ENCODE measurements around the gene SLC25A39. TPM values are rescaled to one million over a fixed set of nuclear protein-coding genes. Genes with fewer than 3 reads are reported as not detected.
A peak's percentile ranks its signal among the peaks of the same experiment; 100 is the strongest.

The SLC25A39 gene
- total and polyA plus RNA-seq, 11 donors = 37.2 to 96.0 (median 55.2) TPM

DNA sequence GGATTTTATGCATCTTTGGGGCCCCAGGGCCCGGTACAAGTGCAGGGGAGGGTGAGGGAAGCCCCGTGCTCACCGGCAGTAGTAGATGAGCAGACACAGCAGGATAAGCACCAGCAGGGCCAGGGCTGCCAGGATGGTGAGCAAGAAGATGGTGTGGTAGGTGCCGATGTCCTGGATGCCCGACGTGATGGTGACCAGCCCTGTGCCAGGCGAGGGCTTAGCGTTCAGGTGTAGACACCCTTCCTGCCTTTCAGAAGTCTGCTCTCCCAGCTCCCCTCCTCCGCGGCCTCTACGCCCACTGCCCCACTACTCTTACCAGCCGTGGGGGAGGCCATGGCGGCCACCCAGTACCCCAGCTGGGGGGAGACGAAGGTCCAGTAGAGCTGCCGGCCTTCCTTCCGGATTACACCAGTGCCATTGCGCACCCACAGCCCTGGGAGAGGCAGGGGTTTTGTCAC, 31.0 kb upstream of the SLC25A39 start:
- WGBS, 4 donors = 85 to 89% (median 85%) methylated on average over 15 to 17 of the region's 17 CpGs
- DNase-seq = no peak
- Histone ChIP-seq H3K27ac (no peak overlapping the region), H3K4me1 (peaks cover 0 to 5% (median 0%) of the 10 kb centered on the region in 12 donors), H3K9me3 (no peaks in the 10 kb centered on the region), H3K36me3 (peaks cover 0 to 25% (median 22%) of the 10 kb centered on the region in 9 donors), H3K27me3 (no peaks in the 10 kb centered on the region), H3K4me3 (no peak overlapping the region)
- no peak for ATAC-seq
- intact Hi-C loops (cut with DNase I) = no loop called here
- TF ChIP-seq, protein P1, sequence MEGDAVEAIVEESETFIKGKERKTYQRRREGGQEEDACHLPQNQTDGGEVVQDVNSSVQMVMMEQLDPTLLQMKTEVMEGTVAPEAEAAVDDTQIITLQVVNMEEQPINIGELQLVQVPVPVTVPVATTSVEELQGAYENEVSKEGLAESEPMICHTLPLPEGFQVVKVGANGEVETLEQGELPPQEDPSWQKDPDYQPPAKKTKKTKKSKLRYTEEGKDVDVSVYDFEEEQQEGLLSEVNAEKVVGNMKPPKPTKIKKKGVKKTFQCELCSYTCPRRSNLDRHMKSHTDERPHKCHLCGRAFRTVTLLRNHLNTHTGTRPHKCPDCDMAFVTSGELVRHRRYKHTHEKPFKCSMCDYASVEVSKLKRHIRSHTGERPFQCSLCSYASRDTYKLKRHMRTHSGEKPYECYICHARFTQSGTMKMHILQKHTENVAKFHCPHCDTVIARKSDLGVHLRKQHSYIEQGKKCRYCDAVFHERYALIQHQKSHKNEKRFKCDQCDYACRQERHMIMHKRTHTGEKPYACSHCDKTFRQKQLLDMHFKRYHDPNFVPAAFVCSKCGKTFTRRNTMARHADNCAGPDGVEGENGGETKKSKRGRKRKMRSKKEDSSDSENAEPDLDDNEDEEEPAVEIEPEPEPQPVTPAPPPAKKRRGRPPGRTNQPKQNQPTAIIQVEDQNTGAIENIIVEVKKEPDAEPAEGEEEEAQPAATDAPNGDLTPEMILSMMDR (IDR thresholded peaks at IDR 0.05) = no peak
- no peak for TF ChIP-seq POLR2A (IDR thresholded peaks at IDR 0.05)

DNA sequence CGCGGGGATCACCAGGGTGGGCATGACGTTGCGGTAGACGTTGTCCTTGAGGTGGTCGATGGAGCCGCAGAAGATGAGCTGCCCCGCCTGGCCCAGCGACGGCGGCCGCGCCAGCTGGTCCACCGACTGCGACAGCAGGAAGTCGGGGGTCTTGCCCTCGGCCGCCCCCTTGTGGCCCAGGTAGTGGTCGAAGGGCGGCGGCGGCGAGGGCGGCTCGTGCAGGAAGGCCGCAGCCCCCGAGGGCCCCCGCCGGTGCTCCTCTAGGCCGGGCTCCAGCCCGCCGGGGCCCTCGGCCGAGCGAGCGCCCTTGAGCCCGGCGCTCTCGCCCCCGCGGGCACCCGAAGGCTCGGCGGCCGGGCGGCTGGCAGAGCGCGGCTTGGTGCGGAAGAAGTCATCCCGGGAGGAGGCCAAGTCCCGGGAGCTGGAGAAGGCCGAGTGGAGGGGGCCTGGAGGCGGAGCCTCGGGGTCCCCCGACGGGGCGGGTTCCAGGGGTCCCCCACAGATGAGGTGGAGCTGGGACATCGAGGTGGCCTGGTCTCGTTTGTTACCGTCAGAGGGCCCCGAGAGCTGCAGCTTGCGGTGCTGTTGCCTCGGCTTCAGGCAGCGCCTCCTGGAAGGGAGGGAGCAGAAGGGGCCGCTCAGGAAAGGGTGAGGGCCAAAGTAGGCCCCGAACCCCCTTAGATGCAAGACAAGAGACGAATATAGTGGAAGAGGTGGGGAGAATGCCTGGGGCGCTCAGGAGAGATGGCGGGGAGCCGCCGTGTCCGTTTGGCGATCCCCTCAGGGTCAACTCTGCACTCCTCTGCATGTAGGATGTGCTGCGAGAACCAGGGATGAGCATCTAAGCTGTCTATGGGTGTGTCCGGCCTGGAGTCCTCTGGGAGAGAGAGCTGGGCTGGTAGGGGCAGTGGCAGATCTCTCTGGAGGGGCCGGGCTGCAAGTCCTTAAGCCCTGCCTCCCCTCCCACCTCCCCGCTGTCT, 30.2 kb upstream of the SLC25A39 start:
- ATAC-seq (peak in 1 of 4 donors; percentile 18), DNase-seq (peak in 3 of 5 donors; percentile 53 to 80 (median 64))
- Histone ChIP-seq H3K27me3 (no peaks in the 10 kb centered on the region), H3K27ac (no peak overlapping the region), H3K36me3 (peaks cover 0 to 32% (median 27%) of the 10 kb centered on the region in 9 donors), H3K4me1 (peaks cover 0 to 5% (median 0%) of the 10 kb centered on the region in 12 donors), H3K4me3 (peak overlapping the region in 8 of 12 donors; percentile 22 to 58 (median 44)), H3K9me3 (no peaks in the 10 kb centered on the region)
- 51 to 83% (median 57%) methylated on average over 38 to 77 of the region's 77 CpGs for WGBS, 4 donors
- TF ChIP-seq, protein P1 (IDR thresholded peaks at IDR 0.05) = peak in 10 of 12 donors; percentile 16 to 59 (median 36)
- no peak for TF ChIP-seq POLR2A (IDR thresholded peaks at IDR 0.05)
- intact Hi-C loops (cut with DNase I) = no loop called here

DNA sequence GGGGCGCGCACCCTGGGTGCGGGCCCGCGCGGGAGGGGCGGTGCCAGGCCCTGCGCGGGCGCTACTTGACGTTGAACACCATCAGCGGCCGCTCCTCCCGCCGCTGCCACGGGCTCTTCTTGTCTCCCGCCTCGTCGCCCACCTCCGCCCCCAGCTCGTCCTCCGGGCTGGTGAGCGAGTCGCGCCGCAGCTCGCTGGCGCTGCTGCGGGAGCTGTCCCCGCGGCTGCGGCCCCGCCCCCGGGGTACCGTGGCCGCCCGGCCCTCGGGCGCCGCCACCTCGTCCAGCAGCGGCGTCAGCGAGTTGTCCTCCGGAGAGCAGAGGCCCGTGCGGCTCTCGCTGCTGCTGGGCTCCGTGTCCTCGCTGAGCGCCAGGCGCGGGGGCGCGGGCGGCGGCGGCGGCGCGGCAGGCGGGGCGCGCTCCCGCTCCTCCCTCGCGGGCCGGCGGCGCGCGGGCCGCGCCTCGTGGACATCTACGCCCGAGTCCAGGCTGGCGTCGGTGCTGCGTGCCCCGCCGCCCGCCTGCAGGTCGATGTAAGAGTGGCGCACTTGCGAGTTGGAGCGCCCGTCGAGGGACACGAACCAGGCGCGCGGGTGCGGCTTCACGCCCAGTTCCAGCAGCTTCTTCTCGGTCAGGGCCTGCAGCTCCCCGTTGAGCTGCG, 29.2 kb upstream of the SLC25A39 start:
- DNase-seq = peak in 1 of 5 donors; percentile 74
- WGBS, 4 donors = 27 to 54% (median 40%) methylated on average over 51 to 98 of the region's 98 CpGs
- intact Hi-C loops (cut with DNase I) = no loop called here
- Histone ChIP-seq H3K27me3 (no peaks in the 10 kb centered on the region), H3K27ac (peak overlapping the region in 4 of 12 donors; percentile 37 to 54 (median 40)), H3K4me1 (peaks cover 0 to 7% (median 0%) of the 10 kb centered on the region in 12 donors), H3K4me3 (peak overlapping the region in 10 of 12 donors; percentile 23 to 58 (median 48)), H3K36me3 (peaks cover 0 to 43% (median 31%) of the 10 kb centered on the region in 9 donors), H3K9me3 (no peaks in the 10 kb centered on the region)
- no peak for TF ChIP-seq POLR2A (IDR thresholded peaks at IDR 0.05)
- TF ChIP-seq, protein P1 (IDR thresholded peaks at IDR 0.05) = no peak
- peak in 2 of 4 donors; percentile 11 to 41 for ATAC-seq

Data from heart left ventricle (tissue), 16 donors.